OCI-LY3 (cell line): ENCODE measurements around the gene RXYLT1.
A peak's percentile ranks its signal among the peaks of the same experiment; 100 is the strongest.

Experiments
- H2AFZ ChIP-seq: fragments of 200-600, 300-600 bp; shearing (Covaris generic); 2 replicates; pipeline ENCODE4 v1.6.0; 2014; ENCODE audit warnings: antibody characterized with exemption, low read depth, low read length
- H3K27ac ChIP-seq: fragments of 200-600, 300-600 bp; sonication (generic); 2 replicates; pipeline ENCODE4 v1.5.1; 2014; ENCODE audit warnings: mild to moderate bottlenecking, low read length, moderate library complexity, mixed read lengths
- H3K27me3 ChIP-seq: fragments of 200-600, 300-600 bp; sonication (generic); 2 replicates; pipeline ENCODE4 v1.6.1; 2014; ENCODE audit warnings: low read depth, low read length, mixed read lengths
- H3K36me3 ChIP-seq: fragments of 200-600, 300-600 bp; sonication (generic); replicated peaks from 2 replicates; pipeline ENCODE3; 2014; ENCODE audit warnings: low read depth, low read length, mixed read lengths
- H3K4me1 ChIP-seq: fragments of 300-600, 200-600 bp; sonication (generic); 2 replicates; pipeline ENCODE4 v1.6.1; 2014; ENCODE audit warnings: low read length, mixed read lengths
- H3K4me2 ChIP-seq: fragments of 200-600, 300-600 bp; sonication (generic); 2 replicates; pipeline ENCODE4 v1.6.1; 2014; ENCODE audit warnings: low read length, mixed read lengths
- H3K4me3 ChIP-seq: fragments of 300-600, 200-600 bp; sonication (generic); 2 replicates; pipeline ENCODE4 v1.5.1; 2014; ENCODE audit warnings: antibody characterized with exemption, mild to moderate bottlenecking, low read length, moderate library complexity
- H3K79me2 ChIP-seq: fragments of 300-600, 200-600 bp; shearing (Covaris generic); 2 replicates; pipeline ENCODE4 v1.6.1; 2014; ENCODE audit warnings: mild to moderate bottlenecking, low read length, mixed read lengths
- H3K9ac ChIP-seq: fragments of 300-600, 200-600 bp; shearing (Covaris generic); 2 replicates; pipeline ENCODE4 v1.6.0; 2014; ENCODE audit warnings: mild to moderate bottlenecking, low read length, moderate library complexity
- H3K9me3 ChIP-seq: fragments of 200-600, 300-600 bp; shearing (Covaris generic); 2 replicates; pipeline ENCODE4 v1.6.1; 2014; ENCODE audit warnings: low read length, mixed read lengths; ENCODE audit not compliant: insufficient read depth
- H4K20me1 ChIP-seq: fragments of 200-600, 300-600 bp; sonication (generic); 2 replicates; pipeline ENCODE4 v1.6.1; 2016; ENCODE audit warnings: low read length, mixed read lengths; ENCODE audit not compliant: insufficient read depth
- CTCF ChIP-seq: fragments of 200-600, 300-600 bp; sonication (generic); IDR thresholded peaks from 2 replicates; pipeline ENCODE4 v1.5.1; 2014; ENCODE audit warnings: antibody characterized with exemption, low read length, low read depth
- EZH2phosphoT487 ChIP-seq: fragments of 200-600 bp; shearing (Covaris generic); IDR thresholded peaks from 2 replicates; pipeline ENCODE4 v1.6.1; 2018; ENCODE audit warnings: antibody characterized with exemption, mixed run types, low read depth

Gene RXYLT1

GRCh38 chr12:63826006-63826585 lies 46.4 kb downstream of the RXYLT1 start:
- H3K9me3 ChIP-seq: peaks cover 9% of the 10 kb centered on the region; the same call in 1 of the 2 replicates
- no peak overlapping the region for H3K9ac ChIP-seq
- no peaks in the 10 kb centered on the region for H3K27me3 ChIP-seq
- no peaks in the 10 kb centered on the region for H3K79me2 ChIP-seq
- H3K36me3 ChIP-seq: no peaks in the 10 kb centered on the region
- H4K20me1 ChIP-seq: no peaks in the 10 kb centered on the region
- no peak overlapping the region for H2AFZ ChIP-seq
- peak; percentile 89 for TF ChIP-seq CTCF
- TF ChIP-seq EZH2phosphoT487: no peak
- H3K4me3 ChIP-seq: no peak overlapping the region
- H3K4me2 ChIP-seq: no peak overlapping the region; the same call in 1 of the 2 replicates
- no peaks in the 10 kb centered on the region for H3K4me1 ChIP-seq
- no peak overlapping the region for H3K27ac ChIP-seq

GRCh38 chr12:63828867-63829266 lies 49.2 kb downstream of the RXYLT1 start:
- TF ChIP-seq CTCF: no peak
- no peak for TF ChIP-seq EZH2phosphoT487
- Histone ChIP-seq H2AFZ (no peak overlapping the region), H3K36me3 (no peaks in the 10 kb centered on the region), H3K4me3 (no peak overlapping the region), H3K27ac (no peak overlapping the region), H3K4me1 (no peaks in the 10 kb centered on the region), H3K79me2 (no peaks in the 10 kb centered on the region), H3K9ac (no peak overlapping the region), H4K20me1 (no peaks in the 10 kb centered on the region), H3K9me3 (peaks cover 9% of the 10 kb centered on the region; the same call in 1 of the 2 replicates), H3K4me2 (no peak overlapping the region), H3K27me3 (no peaks in the 10 kb centered on the region)

- TF ChIP-seq CTCF: no peak
- no peak for TF ChIP-seq EZH2phosphoT487
- H3K79me2 ChIP-seq: no peaks in the 10 kb centered on the region
These were observed 56.3 kb downstream of the RXYLT1 start for GRCh38 chr12:63836046-63836445.

GRCh38 chr12:63836936-63837335 lies 57.2 kb downstream of the RXYLT1 start:
- no peak for TF ChIP-seq EZH2phosphoT487
- no peak for TF ChIP-seq CTCF
- H2AFZ ChIP-seq: no peak overlapping the region
- no peaks in the 10 kb centered on the region for H4K20me1 ChIP-seq
- H3K27ac ChIP-seq: no peak overlapping the region
- H3K27me3 ChIP-seq: peaks cover 7% of the 10 kb centered on the region
- H3K9me3 ChIP-seq: no peaks in the 10 kb centered on the region
- H3K4me3 ChIP-seq: no peak overlapping the region
- no peak overlapping the region for H3K4me2 ChIP-seq
- H3K9ac ChIP-seq: no peak overlapping the region
- H3K79me2 ChIP-seq: no peaks in the 10 kb centered on the region
- no peaks in the 10 kb centered on the region for H3K36me3 ChIP-seq
- H3K4me1 ChIP-seq: no peaks in the 10 kb centered on the region

More at GRCh38 chr12:63836046-63836445, 56.3 kb downstream of the RXYLT1 start:
- Histone ChIP-seq H2AFZ (no peak overlapping the region), H4K20me1 (no peaks in the 10 kb centered on the region), H3K9ac (no peak overlapping the region), H3K36me3 (no peaks in the 10 kb centered on the region), H3K27ac (no peak overlapping the region), H3K4me3 (no peak overlapping the region), H3K4me2 (no peak overlapping the region), H3K4me1 (no peaks in the 10 kb centered on the region), H3K9me3 (no peaks in the 10 kb centered on the region), H3K27me3 (peaks cover 7% of the 10 kb centered on the region)
